ENCODE results near the gene COMMD9. TPM values are rescaled to one million over a fixed set of nuclear protein-coding genes. Genes with fewer than 3 reads are reported as not detected.

Gene COMMD9
- total and polyA plus RNA-seq, 2 of the 4 experiments (the other 2 are of a cell fraction) = 50.7 to 58.3 TPM

DNA sequence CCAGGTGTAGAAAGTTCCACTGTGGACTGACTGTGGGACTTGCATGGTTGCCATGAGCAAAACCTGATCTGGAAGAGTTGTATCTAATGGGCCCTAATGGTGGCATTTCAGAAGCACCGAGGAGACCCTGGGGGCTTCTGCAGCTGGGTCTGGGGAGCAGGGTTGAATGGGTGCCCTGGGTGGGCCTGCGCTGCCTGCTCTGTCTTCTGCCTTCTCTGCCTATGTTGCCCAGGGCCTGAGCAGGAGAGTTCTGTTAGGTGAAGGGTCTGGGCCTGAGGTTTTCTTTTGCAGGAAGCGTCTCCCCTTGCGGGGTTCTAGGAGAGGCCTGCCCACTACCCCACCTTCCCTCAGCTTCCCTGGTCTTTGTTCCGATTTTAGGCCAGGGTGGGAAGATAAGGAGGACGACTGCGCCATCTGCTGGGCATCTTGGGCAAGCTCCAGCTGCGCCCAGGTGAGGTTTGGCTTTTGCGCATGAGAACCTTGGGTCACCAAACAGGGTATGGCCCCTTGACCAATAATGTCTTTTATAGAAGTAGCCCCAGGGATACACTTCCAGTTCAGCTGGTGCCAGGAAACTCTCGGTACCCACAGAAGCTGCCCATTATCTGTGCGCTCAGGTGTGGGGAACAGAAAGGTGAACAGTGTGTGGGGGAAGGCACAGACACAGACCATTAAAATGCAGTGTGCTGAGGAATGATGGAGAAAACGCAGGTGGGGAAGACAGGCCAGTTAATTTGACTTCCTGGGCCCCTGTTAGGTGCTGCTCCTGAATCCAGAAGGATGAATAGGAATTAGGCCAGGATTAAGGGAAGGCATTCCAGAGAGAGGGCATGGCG lies 23.2 kb downstream of the COMMD9 start:
- Histone ChIP-seq H2AK5ac (ENCODE audit: low read depth, low read length) (peak overlapping the region; percentile 14; the same call in 1 of the 2 replicates), H3K4me3 (ENCODE audit: insufficient read depth, low read depth, low read length) (no peak overlapping the region), H2BK5ac (ENCODE audit: low read depth, low read length, poor library complexity, severe bottlenecking) (no peak overlapping the region), H2BK15ac (ENCODE audit: low read depth, low read length) (no peak overlapping the region), H4K5ac (ENCODE audit: low read depth, low read length) (no peak overlapping the region; the same call in 1 of the 2 replicates), H2AK9ac (replicated peaks; ENCODE audit: low read depth, low read length, poor library complexity) (peak overlapping the region; percentile 80), H4K91ac (ENCODE audit: insufficient read depth, low read depth, low read length) (no peak overlapping the region; the same call in 1 of the 2 replicates), H2BK20ac (ENCODE audit: low read depth, low read length) (no peak overlapping the region), H3K36me3 (ENCODE audit: control insufficient read depth, insufficient read depth, low read length) (peaks cover 5% of the 10 kb centered on the region), H3K4me1 (ENCODE audit: control insufficient read depth, insufficient read depth, low read length) (no peaks in the 10 kb centered on the region), H4K8ac (ENCODE audit: low read depth in 2 of 2, low read length in 2 of 2) (peak overlapping the region in 1 of 2 experiments; percentile 38; a peak in 1 of 4 replicates), H2AFZ (replicated peaks; ENCODE audit: low read length, poor library complexity) (peak overlapping the region; percentile 82), H3K9me3 (ENCODE audit: control insufficient read depth, insufficient read depth, low read length) (no peaks in the 10 kb centered on the region), H3K4me2 (ENCODE audit: low read depth, low read length) (no peak overlapping the region), H3K18ac (ENCODE audit: low read depth, low read length) (no peak overlapping the region), H3K9ac (ENCODE audit: low read depth, low read length) (no peak overlapping the region), H3K23ac (ENCODE audit: low read depth, low read length) (no peak overlapping the region), H2BK120ac (ENCODE audit: low read depth, low read length) (no peak overlapping the region), H3K27ac (ENCODE audit: insufficient read depth, low read length) (no peak overlapping the region), H3K14ac (replicated peaks; ENCODE audit: low read depth, low read length) (no peak overlapping the region), H3K27me3 (ENCODE audit: control insufficient read depth, insufficient read depth, low read length) (peaks cover 26% of the 10 kb centered on the region), H3K79me1 (ENCODE audit: low read depth in 1 of 2, low read length in 2 of 2) (no peaks in the 10 kb centered on the region), H3K56ac (ENCODE audit: extremely low read depth, insufficient read depth, low read length) (no peak overlapping the region), H3K4ac (ENCODE audit: low read depth, low read length) (no peak overlapping the region), H4K20me1 (ENCODE audit: insufficient read depth, low read length) (peaks cover 5% of the 10 kb centered on the region; the same call in 1 of the 2 replicates), H3K9me1 (ENCODE audit: insufficient read depth, low read length) (no peaks in the 10 kb centered on the region)
- CTCF ChIA-PET = interaction anchor here (0.6 to 2.7 kb wide), 6 partner anchors 8 to 444 kb away, joined by 3 to 13 read pairs (median 4); no protein-coding TSS in a partner anchor
- DNase-seq (peak; percentile 42), ATAC-seq (ENCODE audit: low read depth) (peak; percentile 90)
- no TSS peak for BruUV-seq (replicated peaks)
- intact Hi-C loops (cut with micrococcal nuclease) = loop anchor here (2.0 to 10.0 kb wide), 2 partner anchors 321 to 781 kb away; partner anchors contain the start of gene LDLRAD3
- in situ Hi-C loops (cut with MboI; ENCODE audit: low sequenced_read_pairs) = loop anchor here (10.0 kb wide), 2 partner anchors 231 to 781 kb away; no protein-coding TSS in a partner anchor
- 0% methylated on average over 1 of the region's 13 CpGs; no CpG with 5 or more reads in 1 of the 2 experiments for WGBS, 2 experiments (ENCODE audit: extremely low coverage in 2 of 2, insufficient read length in 1 of 2)
- dilution Hi-C loops (cut with HindIII; ENCODE audit: low sequenced_read_pairs, unreplicated experiment) = no loop called here
- POLR2A ChIA-PET (ENCODE audit: unreplicated experiment) = no interaction called here
- TF ChIP-seq NFE2L2 (IDR thresholded peaks at IDR 0.05; ENCODE audit: low read depth, low read length) (no peak), RAD21 (IDR thresholded peaks at IDR 0.05; ENCODE audit: low read length) (peak; percentile 92), CEBPB (IDR thresholded peaks at IDR 0.05; ENCODE audit: low read depth, low read length) (no peak), SMC3 (IDR thresholded peaks at IDR 0.05; ENCODE audit: low read depth, low read length) (peak; percentile 85)
- TF ChIP-seq, protein P1, sequence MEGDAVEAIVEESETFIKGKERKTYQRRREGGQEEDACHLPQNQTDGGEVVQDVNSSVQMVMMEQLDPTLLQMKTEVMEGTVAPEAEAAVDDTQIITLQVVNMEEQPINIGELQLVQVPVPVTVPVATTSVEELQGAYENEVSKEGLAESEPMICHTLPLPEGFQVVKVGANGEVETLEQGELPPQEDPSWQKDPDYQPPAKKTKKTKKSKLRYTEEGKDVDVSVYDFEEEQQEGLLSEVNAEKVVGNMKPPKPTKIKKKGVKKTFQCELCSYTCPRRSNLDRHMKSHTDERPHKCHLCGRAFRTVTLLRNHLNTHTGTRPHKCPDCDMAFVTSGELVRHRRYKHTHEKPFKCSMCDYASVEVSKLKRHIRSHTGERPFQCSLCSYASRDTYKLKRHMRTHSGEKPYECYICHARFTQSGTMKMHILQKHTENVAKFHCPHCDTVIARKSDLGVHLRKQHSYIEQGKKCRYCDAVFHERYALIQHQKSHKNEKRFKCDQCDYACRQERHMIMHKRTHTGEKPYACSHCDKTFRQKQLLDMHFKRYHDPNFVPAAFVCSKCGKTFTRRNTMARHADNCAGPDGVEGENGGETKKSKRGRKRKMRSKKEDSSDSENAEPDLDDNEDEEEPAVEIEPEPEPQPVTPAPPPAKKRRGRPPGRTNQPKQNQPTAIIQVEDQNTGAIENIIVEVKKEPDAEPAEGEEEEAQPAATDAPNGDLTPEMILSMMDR (conservative IDR thresholded peaks at IDR 0.05; ENCODE audit: low read depth, low read length) = peak; percentile 82
